HAP-1 (cell line): ENCODE measurements around the gene MAN2C1.
A peak's percentile ranks its signal among the peaks of the same experiment; 100 is the strongest.
"Not testable (repeated sequence)": the region's sequence is repeated elsewhere in the genome, so short reads cannot be mapped to it uniquely, and the experiment has no call there.

ENCODE experiments used
- DNase-seq, 2 experiments: peaks; one replicate each; pipeline ENCODE4 v3.0.0-alpha.2; 2016 to 2020; ENCODE audit warnings: low spot score in 2 of 2
- H3K27me3 ChIP-seq: fragments of 250-450 bp; sonication (Bioruptor Pico); 2 replicates; pipeline ENCODE4 v1.5.1; 2020; ENCODE audit warnings: low read depth, mild to moderate bottlenecking, moderate library complexity
- H3K36me3 ChIP-seq: fragments of 250-450 bp; sonication (Bioruptor Pico); replicated peaks from 2 replicates; pipeline ENCODE4 v1.5.1; 2020; ENCODE audit warnings: mild to moderate bottlenecking
- H3K4me1 ChIP-seq: fragments of 250-450 bp; sonication (Bioruptor Pico); 2 replicates; pipeline ENCODE4 v1.5.1; 2020; ENCODE audit warnings: mild to moderate bottlenecking
- H3K4me3 ChIP-seq: fragments of 250-450 bp; sonication (Bioruptor Pico); 2 replicates; pipeline ENCODE4 v1.5.1; 2020; ENCODE audit warnings: mild to moderate bottlenecking, moderate library complexity
- H3K9me3 ChIP-seq: fragments of 250-450 bp; sonication (Bioruptor Pico); 2 replicates; pipeline ENCODE4 v1.5.1; 2020; ENCODE audit warnings: mild to moderate bottlenecking, moderate library complexity
- in situ Hi-C: fragments of 300-500 bp; cut with MboI; formaldehyde crosslinking; loops from 3 replicates; pipeline ENCODE4 v1.14.3; 2020; ENCODE audit warnings: low sequenced_read_pairs, inconsistent platforms, mixed read lengths

The MAN2C1 gene

GRCh38 chr15:75356517-75356916 is 11.9 kb downstream of the MAN2C1 start:
- Histone ChIP-seq H3K4me1 (no peaks in the 10 kb centered on the region), H3K9me3 (no peaks in the 10 kb centered on the region), H3K4me3 (no peak overlapping the region), H3K36me3 (peaks cover 75% of the 10 kb centered on the region), H3K27me3 (no peaks in the 10 kb centered on the region)
- no peak for DNase-seq
- in situ Hi-C loops, result no loop called here

GRCh38 chr15:75356006-75356405 is 12.4 kb downstream of the MAN2C1 start:
- Histone ChIP-seq H3K4me3 (no peak overlapping the region), H3K27me3 (no peaks in the 10 kb centered on the region), H3K9me3 (no peaks in the 10 kb centered on the region), H3K36me3 (peaks cover 70% of the 10 kb centered on the region), H3K4me1 (no peaks in the 10 kb centered on the region)
- in situ Hi-C loops, result no loop called here
- DNase-seq, result no peak

GRCh38 chr15:75355369-75355768 is 13.0 kb downstream of the MAN2C1 start:
- no peak for DNase-seq
- Histone ChIP-seq H3K4me3 (no peak overlapping the region), H3K27me3 (no peaks in the 10 kb centered on the region), H3K9me3 (no peaks in the 10 kb centered on the region), H3K36me3 (peaks cover 64% of the 10 kb centered on the region), H3K4me1 (no peaks in the 10 kb centered on the region)
- in situ Hi-C loops, result no loop called here

GRCh38 chr15:75354454-75354853 is 14.0 kb downstream of the MAN2C1 start:
- in situ Hi-C loops, result no loop called here
- no peak for DNase-seq

GRCh38 chr15:75353604-75354003 is 14.8 kb downstream of the MAN2C1 start:
- no peak overlapping the region for H3K4me3 ChIP-seq
- peaks cover 63% of the 10 kb centered on the region for H3K36me3 ChIP-seq
- in situ Hi-C loops, result no loop called here

More at GRCh38 chr15:75354454-75354853, 14.0 kb downstream of the MAN2C1 start:
- Histone ChIP-seq H3K27me3 (no peaks in the 10 kb centered on the region), H3K36me3 (peaks cover 63% of the 10 kb centered on the region), H3K4me1 (no peaks in the 10 kb centered on the region), H3K9me3 (no peaks in the 10 kb centered on the region), H3K4me3 (no peak overlapping the region)

GRCh38 chr15:75352186-75353080 is 16.0 kb downstream of the MAN2C1 start:
- in situ Hi-C loops, result no loop called here
- no peaks in the 10 kb centered on the region for H3K27me3 ChIP-seq
- peaks cover 7% of the 10 kb centered on the region for H3K4me1 ChIP-seq
- no peak for DNase-seq
- no peaks in the 10 kb centered on the region for H3K9me3 ChIP-seq
- H3K4me3 ChIP-seq, result no peak overlapping the region
- peaks cover 53% of the 10 kb centered on the region for H3K36me3 ChIP-seq

More at GRCh38 chr15:75353604-75354003, 14.8 kb downstream of the MAN2C1 start:
- DNase-seq, result no peak
- Histone ChIP-seq H3K4me1 (peaks cover 2% of the 10 kb centered on the region), H3K27me3 (no peaks in the 10 kb centered on the region), H3K9me3 (no peaks in the 10 kb centered on the region)

- in situ Hi-C loops, result no loop called here
- Histone ChIP-seq H3K36me3 (peaks cover 41% of the 10 kb centered on the region), H3K4me1 (peaks cover 11% of the 10 kb centered on the region), H3K27me3 (no peaks in the 10 kb centered on the region), H3K4me3 (no peak overlapping the region), H3K9me3 (no peaks in the 10 kb centered on the region)
- DNase-seq, result no peak
Observed at GRCh38 chr15:75350601-75351361, 17.6 kb downstream of the MAN2C1 start.

GRCh38 chr15:75349851-75350588 is 18.4 kb downstream of the MAN2C1 start:
- H3K9me3 ChIP-seq, result no peaks in the 10 kb centered on the region
- H3K4me3 ChIP-seq, result no peak overlapping the region
- peaks cover 35% of the 10 kb centered on the region for H3K36me3 ChIP-seq
- peaks cover 11% of the 10 kb centered on the region for H3K4me1 ChIP-seq
- H3K27me3 ChIP-seq, result no peaks in the 10 kb centered on the region
- no peak for DNase-seq
- in situ Hi-C loops, result no loop called here

GRCh38 chr15:75349351-75349669 is 19.1 kb downstream of the MAN2C1 start:
- peaks cover 28% of the 10 kb centered on the region for H3K36me3 ChIP-seq
- H3K9me3 ChIP-seq, H3K27me3 ChIP-seq, in situ Hi-C loops, DNase-seq: not testable (repeated sequence)
- H3K4me1 ChIP-seq, result peaks cover 11% of the 10 kb centered on the region
- H3K4me3 ChIP-seq, result peak overlapping the region; percentile 73; the same call in 1 of the 2 replicates

- Histone ChIP-seq H3K4me3 (peak overlapping the region; percentile 73), H3K9me3 (no peaks in the 10 kb centered on the region), H3K36me3 (peaks cover 25% of the 10 kb centered on the region), H3K4me1 (peaks cover 11% of the 10 kb centered on the region), H3K27me3 (no peaks in the 10 kb centered on the region)
- DNase-seq, result no peak
- in situ Hi-C loops, result no loop called here
Observed at GRCh38 chr15:75348562-75349350, 19.7 kb downstream of the MAN2C1 start.

GRCh38 chr15:75348034-75348561 is 20.3 kb downstream of the MAN2C1 start:
- Histone ChIP-seq H3K27me3 (no peaks in the 10 kb centered on the region), H3K9me3 (no peaks in the 10 kb centered on the region), H3K36me3 (peaks cover 19% of the 10 kb centered on the region), H3K4me3 (peak overlapping the region; percentile 73), H3K4me1 (peaks cover 11% of the 10 kb centered on the region)
- in situ Hi-C loops, result no loop called here
- DNase-seq, result peak; percentile 35 to 72

- Histone ChIP-seq H3K9me3 (no peaks in the 10 kb centered on the region), H3K27me3 (no peaks in the 10 kb centered on the region), H3K4me1 (peaks cover 11% of the 10 kb centered on the region), H3K4me3 (peak overlapping the region; percentile 73), H3K36me3 (peaks cover 19% of the 10 kb centered on the region)
- in situ Hi-C loops, result no loop called here
- peak; percentile 68 to 89 for DNase-seq
Observed at GRCh38 chr15:75347222-75348033, 21.0 kb downstream of the MAN2C1 start.
